Activated T-cell treated with anti-CD3 and anti-CD28 coated beads, Interleukin-2, amount 50 U/mL, for 24 hours (primary cell): ENCODE measurements around the gene ATP6V0D1.

Source experiments
- DNase-seq: peaks from one replicate; pipeline ENCODE4 v3.0.0-alpha.2; 2020
- H3K27ac Mint-ChIP-seq: 2 replicates; pipeline ENCODE4 v1.8.0; 2020; ENCODE audit warnings: mild to moderate bottlenecking, mixed read lengths
- H3K27me3 Mint-ChIP-seq: 2 replicates; pipeline ENCODE4 v1.8.0; 2020; ENCODE audit warnings: mixed read lengths
- H3K36me3 Mint-ChIP-seq: 2 replicates; pipeline ENCODE4 v1.8.0; 2020; ENCODE audit warnings: low read depth, mixed read lengths
- H3K4me1 Mint-ChIP-seq: 2 replicates; pipeline ENCODE4 v1.8.0; 2020; ENCODE audit warnings: low read depth, mixed read lengths
- H3K4me3 Mint-ChIP-seq: 2 replicates; pipeline ENCODE4 v1.8.0; 2020; ENCODE audit warnings: mild to moderate bottlenecking, moderate library complexity, mixed read lengths
- H3K9me3 Mint-ChIP-seq: 2 replicates; pipeline ENCODE4 v1.8.0; 2020; ENCODE audit warnings: mixed read lengths

ATP6V0D1 gene

GRCh38 chr16:67436640-67437193, 44.2 kb downstream of the ATP6V0D1 start:
- H3K36me3 Mint-ChIP-seq: peaks cover 34% of the 10 kb centered on the region
- no peak overlapping the region for H3K27ac Mint-ChIP-seq

GRCh38 chr16:67435758-67436164, 45.2 kb downstream of the ATP6V0D1 start:
- peaks cover 32% of the 10 kb centered on the region for H3K36me3 Mint-ChIP-seq
- no peak overlapping the region for H3K4me3 Mint-ChIP-seq
- H3K4me1 Mint-ChIP-seq: peaks cover 13% of the 10 kb centered on the region
- H3K27ac Mint-ChIP-seq: no peak overlapping the region
- no peak for DNase-seq
- no peaks in the 10 kb centered on the region for H3K9me3 Mint-ChIP-seq
- H3K27me3 Mint-ChIP-seq: peaks cover 10% of the 10 kb centered on the region

More at GRCh38 chr16:67436640-67437193, 44.2 kb downstream of the ATP6V0D1 start:
- Mint-ChIP-seq H3K4me1 (peaks cover 10% of the 10 kb centered on the region), H3K4me3 (no peak overlapping the region), H3K27me3 (peaks cover 7% of the 10 kb centered on the region), H3K9me3 (no peaks in the 10 kb centered on the region)
- no peak for DNase-seq

GRCh38 chr16:67433131-67433719, 47.7 kb downstream of the ATP6V0D1 start:
- H3K9me3 Mint-ChIP-seq: no peaks in the 10 kb centered on the region
- DNase-seq: no peak
- no peak overlapping the region for H3K27ac Mint-ChIP-seq
- peaks cover 15% of the 10 kb centered on the region for H3K36me3 Mint-ChIP-seq
- peaks cover 18% of the 10 kb centered on the region for H3K4me1 Mint-ChIP-seq
- no peak overlapping the region for H3K4me3 Mint-ChIP-seq
- H3K27me3 Mint-ChIP-seq: peaks cover 30% of the 10 kb centered on the region

GRCh38 chr16:67432506-67432890, 48.5 kb downstream of the ATP6V0D1 start:
- Mint-ChIP-seq H3K27ac (no peak overlapping the region), H3K4me1 (peaks cover 14% of the 10 kb centered on the region), H3K9me3 (no peaks in the 10 kb centered on the region), H3K36me3 (peaks cover 7% of the 10 kb centered on the region), H3K27me3 (peaks cover 34% of the 10 kb centered on the region), H3K4me3 (peak overlapping the region; percentile 45)
- DNase-seq: no peak

GRCh38 chr16:67431775-67432505, 49.0 kb downstream of the ATP6V0D1 start:
- no peaks in the 10 kb centered on the region for H3K9me3 Mint-ChIP-seq
- DNase-seq: no peak
- peaks cover 38% of the 10 kb centered on the region for H3K27me3 Mint-ChIP-seq
- peaks cover 4% of the 10 kb centered on the region for H3K36me3 Mint-ChIP-seq
- peak overlapping the region; percentile 54 for H3K4me3 Mint-ChIP-seq
- no peak overlapping the region for H3K27ac Mint-ChIP-seq
- H3K4me1 Mint-ChIP-seq: peaks cover 13% of the 10 kb centered on the region

- H3K27me3 Mint-ChIP-seq: peaks cover 44% of the 10 kb centered on the region
- peak; percentile 69 for DNase-seq
- H3K9me3 Mint-ChIP-seq: no peaks in the 10 kb centered on the region
- H3K4me1 Mint-ChIP-seq: peaks cover 13% of the 10 kb centered on the region
- peak within 1 kb of the TSS; percentile 45 for H3K27ac Mint-ChIP-seq
- H3K4me3 Mint-ChIP-seq: peak within 1 kb of the TSS; percentile 79
- no peaks in the 10 kb centered on the region for H3K36me3 Mint-ChIP-seq
Measured at GRCh38 chr16:67430977-67431774, 49.8 kb downstream of the ATP6V0D1 start, which contains the start of gene HSD11B2. HSD11B2 (plus strand) TSS chr16:67431121; CDS start chr16:67431249, 128 bp downstream.

GRCh38 chr16:67430504-67430976, 50.4 kb downstream of the ATP6V0D1 start:
- Mint-ChIP-seq H3K27me3 (peaks cover 46% of the 10 kb centered on the region), H3K27ac (peak overlapping the region; percentile 45), H3K9me3 (no peaks in the 10 kb centered on the region), H3K4me1 (peaks cover 13% of the 10 kb centered on the region), H3K4me3 (peak overlapping the region; percentile 79), H3K36me3 (no peaks in the 10 kb centered on the region)
- peak; percentile 72 for DNase-seq

GRCh38 chr16:67429799-67430503, 51.0 kb downstream of the ATP6V0D1 start:
- no peaks in the 10 kb centered on the region for H3K36me3 Mint-ChIP-seq
- H3K27me3 Mint-ChIP-seq: peaks cover 52% of the 10 kb centered on the region
- H3K4me3 Mint-ChIP-seq: peak overlapping the region; percentile 79
- DNase-seq: peak; percentile 46
- H3K4me1 Mint-ChIP-seq: peaks cover 13% of the 10 kb centered on the region
- no peaks in the 10 kb centered on the region for H3K9me3 Mint-ChIP-seq
- H3K27ac Mint-ChIP-seq: peak overlapping the region; percentile 45

GRCh38 chr16:67429053-67429798, 51.7 kb downstream of the ATP6V0D1 start:
- Mint-ChIP-seq H3K9me3 (no peaks in the 10 kb centered on the region), H3K4me1 (peaks cover 13% of the 10 kb centered on the region), H3K27me3 (peaks cover 57% of the 10 kb centered on the region), H3K4me3 (peak overlapping the region; percentile 55), H3K36me3 (no peaks in the 10 kb centered on the region), H3K27ac (no peak overlapping the region)
- no peak for DNase-seq

GRCh38 chr16:67428146-67428731, 52.7 kb downstream of the ATP6V0D1 start:
- peaks cover 62% of the 10 kb centered on the region for H3K27me3 Mint-ChIP-seq
- H3K36me3 Mint-ChIP-seq: no peaks in the 10 kb centered on the region
- no peak overlapping the region for H3K4me3 Mint-ChIP-seq
- H3K4me1 Mint-ChIP-seq: peaks cover 13% of the 10 kb centered on the region
- no peaks in the 10 kb centered on the region for H3K9me3 Mint-ChIP-seq
- peak; percentile 73 for DNase-seq
- no peak overlapping the region for H3K27ac Mint-ChIP-seq

GRCh38 chr16:67426950-67427349, 54.0 kb downstream of the ATP6V0D1 start:
- Mint-ChIP-seq H3K4me1 (peaks cover 9% of the 10 kb centered on the region), H3K27me3 (peaks cover 64% of the 10 kb centered on the region), H3K27ac (no peak overlapping the region), H3K4me3 (no peak overlapping the region), H3K36me3 (no peaks in the 10 kb centered on the region), H3K9me3 (no peaks in the 10 kb centered on the region)
- no peak for DNase-seq

- H3K9me3 Mint-ChIP-seq: no peaks in the 10 kb centered on the region
- no peak for DNase-seq
- H3K4me1 Mint-ChIP-seq: peaks cover 6% of the 10 kb centered on the region
- no peaks in the 10 kb centered on the region for H3K36me3 Mint-ChIP-seq
- no peak overlapping the region for H3K4me3 Mint-ChIP-seq
- H3K27ac Mint-ChIP-seq: no peak overlapping the region
- peaks cover 59% of the 10 kb centered on the region for H3K27me3 Mint-ChIP-seq
Measured at GRCh38 chr16:67426022-67426421, 54.9 kb downstream of the ATP6V0D1 start.

- H3K27ac Mint-ChIP-seq: no peak overlapping the region
- DNase-seq: no peak
- H3K4me1 Mint-ChIP-seq: peaks cover 6% of the 10 kb centered on the region
- no peaks in the 10 kb centered on the region for H3K9me3 Mint-ChIP-seq
- peaks cover 59% of the 10 kb centered on the region for H3K27me3 Mint-ChIP-seq
- no peak overlapping the region for H3K4me3 Mint-ChIP-seq
- no peaks in the 10 kb centered on the region for H3K36me3 Mint-ChIP-seq
Measured at GRCh38 chr16:67425580-67425979, 55.4 kb downstream of the ATP6V0D1 start.
